ENCODE results near the gene GPR26.

GPR26 gene

DNA sequence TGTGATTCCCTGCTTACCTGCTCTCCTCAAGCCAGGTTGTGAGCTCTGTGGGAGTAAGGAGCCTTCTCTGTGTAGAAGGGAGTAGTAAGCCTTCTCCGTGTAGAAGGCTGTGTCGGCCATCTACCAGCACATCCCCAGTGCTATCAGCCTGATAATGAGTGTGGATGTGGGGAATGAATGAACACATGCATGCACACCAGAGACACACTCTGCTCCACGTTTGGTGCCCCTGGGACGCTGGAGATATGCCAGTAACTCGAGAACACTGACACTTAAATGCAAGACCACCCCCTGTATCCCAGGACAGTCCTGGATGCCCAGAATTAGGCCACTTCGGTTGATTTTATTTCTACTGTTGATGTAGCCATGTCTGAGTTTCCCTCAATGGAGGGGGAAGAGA lies 21.1 kb upstream of the GPR26 start:
- in situ Hi-C loops (cut with HindIII; ENCODE audit: low sequenced_read_pairs) = no loop called here

DNA sequence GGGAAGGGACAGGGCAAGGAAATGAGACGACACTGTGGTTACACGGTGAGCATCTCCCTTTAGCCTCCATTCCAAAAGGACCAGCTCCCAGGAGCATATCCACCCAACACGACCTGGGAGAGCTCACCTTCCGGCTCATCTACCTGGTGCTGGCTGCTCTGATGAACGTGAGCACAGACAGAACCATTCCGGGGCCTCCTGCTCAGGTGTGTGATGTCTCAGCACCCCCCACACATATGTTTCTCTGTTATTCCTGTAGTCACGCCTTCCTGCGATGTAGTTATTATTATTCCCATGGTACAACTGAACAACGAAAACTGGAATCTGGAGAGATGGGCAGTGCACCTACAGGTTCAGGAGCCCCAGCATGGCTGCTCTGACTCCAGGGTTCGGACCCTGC lies 20.5 kb upstream of the GPR26 start:
- in situ Hi-C loops (cut with HindIII; ENCODE audit: low sequenced_read_pairs) = no loop called here

DNA sequence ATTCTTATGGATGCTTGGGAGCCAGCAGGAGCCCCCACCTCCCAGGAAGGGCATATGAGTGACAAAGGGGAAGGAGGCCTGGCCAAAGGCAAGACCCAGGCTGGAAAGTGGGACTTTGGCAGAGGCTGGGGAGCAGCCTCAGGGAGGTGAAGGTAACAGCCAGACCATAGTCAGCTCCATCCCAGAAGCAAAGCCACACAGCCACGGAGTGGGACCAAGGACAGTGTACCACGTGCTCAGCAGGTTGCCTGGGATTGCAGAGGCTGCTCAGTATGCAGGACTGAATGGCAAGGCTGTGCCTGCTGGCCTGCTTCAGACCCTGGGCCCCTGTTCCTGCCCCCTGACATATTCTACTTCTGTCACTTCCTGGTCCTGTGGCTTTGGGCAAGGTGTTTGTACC lies 17.6 kb upstream of the GPR26 start:
- in situ Hi-C loops (cut with HindIII; ENCODE audit: low sequenced_read_pairs) = no loop called here

DNA sequence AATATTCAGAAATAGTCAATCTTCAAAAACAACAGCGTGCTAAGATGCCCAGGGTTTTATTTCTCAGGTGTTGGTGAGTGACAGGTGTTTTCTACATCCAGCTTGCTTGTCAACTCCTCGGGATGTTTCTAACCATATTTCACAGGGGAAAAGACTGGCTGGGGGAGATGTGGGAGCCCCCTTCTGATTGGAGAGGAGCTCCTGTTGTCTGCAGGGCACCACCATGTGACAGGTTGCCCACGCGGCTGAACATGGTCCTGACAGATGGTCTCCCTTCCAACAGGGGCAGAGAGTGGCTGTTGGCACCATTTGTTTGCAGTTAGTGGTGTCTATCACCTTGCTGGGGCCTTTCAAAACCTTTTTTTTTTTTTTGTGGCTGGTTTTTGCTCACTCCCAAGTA lies 16.5 kb upstream of the GPR26 start:
- in situ Hi-C loops (cut with HindIII; ENCODE audit: low sequenced_read_pairs) = no loop called here

DNA sequence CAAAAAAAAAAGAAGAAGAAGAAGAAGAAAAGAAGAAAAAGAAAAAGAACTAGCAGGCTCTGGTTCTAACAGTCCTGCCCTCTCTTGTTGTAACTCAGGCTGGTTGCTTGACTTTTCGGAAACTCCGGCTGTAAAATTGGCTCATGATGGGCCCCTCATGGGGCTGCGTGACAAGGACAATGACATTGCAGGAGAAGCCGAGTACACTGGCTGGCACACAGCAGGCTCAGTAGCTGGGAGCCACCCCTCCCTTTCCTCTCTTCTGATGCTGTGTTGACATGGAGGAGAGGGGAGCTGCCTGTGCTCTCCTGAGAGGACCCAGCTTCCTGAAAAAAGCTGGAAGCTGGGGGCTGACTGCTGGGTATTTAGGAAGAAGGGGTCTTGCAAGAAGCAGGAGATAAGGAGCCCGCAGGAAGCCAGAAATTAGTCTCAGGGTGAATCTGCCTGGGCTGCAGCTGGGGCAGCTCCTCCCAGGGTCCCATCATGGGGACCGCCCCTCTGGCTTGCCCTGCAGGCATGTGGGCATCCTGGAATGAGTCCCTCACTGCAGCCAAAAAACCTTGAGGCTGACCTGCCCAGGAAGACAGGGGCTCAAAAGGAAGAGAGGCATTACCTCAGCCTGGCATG lies 14.6 kb upstream of the GPR26 start:
- in situ Hi-C loops (cut with HindIII; ENCODE audit: low sequenced_read_pairs) = no loop called here

DNA sequence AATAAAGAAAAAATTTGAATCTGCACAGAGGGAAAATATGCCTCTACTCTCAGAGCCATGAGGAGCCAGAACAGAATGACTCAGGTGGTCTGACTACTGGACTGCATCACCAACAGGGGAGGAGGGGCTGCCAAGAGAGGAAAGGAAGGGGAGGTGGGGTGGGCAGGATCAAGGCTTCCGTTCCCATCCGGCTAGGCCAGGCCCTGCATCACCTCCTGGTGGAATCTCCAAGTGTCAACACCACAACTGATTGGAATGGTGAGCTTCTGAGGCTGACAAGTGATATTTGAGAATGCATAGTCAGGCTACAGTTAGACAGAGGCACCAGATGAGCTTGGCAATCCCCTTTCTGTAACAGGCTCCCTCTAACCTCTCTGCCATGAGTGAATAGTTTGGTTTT lies 10.4 kb upstream of the GPR26 start:
- in situ Hi-C loops (cut with HindIII; ENCODE audit: low sequenced_read_pairs) = no loop called here

DNA sequence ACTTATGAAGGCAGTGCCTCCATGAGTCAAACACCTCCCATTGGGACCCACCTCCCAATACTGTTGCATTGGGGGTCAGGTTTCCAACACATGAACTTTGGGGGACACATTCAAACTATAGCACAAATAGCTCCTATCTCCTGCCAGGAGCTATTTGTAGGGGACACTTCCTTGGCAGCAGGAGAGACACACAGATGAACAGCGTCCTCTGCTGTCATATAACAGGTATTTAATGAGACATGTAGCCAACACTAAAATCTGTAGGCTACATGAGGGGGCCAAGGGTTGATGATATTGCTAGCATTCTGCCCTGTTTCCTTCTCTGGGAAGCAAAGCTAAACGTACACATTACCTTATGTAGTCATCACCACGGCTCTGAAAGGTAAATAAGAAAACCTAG lies 2.6 kb upstream of the GPR26 start:
- in situ Hi-C loops (cut with HindIII; ENCODE audit: low sequenced_read_pairs) = loop anchor here (5.0 kb wide), 1 partner anchor 54 kb away; no protein-coding TSS in a partner anchor

DNA sequence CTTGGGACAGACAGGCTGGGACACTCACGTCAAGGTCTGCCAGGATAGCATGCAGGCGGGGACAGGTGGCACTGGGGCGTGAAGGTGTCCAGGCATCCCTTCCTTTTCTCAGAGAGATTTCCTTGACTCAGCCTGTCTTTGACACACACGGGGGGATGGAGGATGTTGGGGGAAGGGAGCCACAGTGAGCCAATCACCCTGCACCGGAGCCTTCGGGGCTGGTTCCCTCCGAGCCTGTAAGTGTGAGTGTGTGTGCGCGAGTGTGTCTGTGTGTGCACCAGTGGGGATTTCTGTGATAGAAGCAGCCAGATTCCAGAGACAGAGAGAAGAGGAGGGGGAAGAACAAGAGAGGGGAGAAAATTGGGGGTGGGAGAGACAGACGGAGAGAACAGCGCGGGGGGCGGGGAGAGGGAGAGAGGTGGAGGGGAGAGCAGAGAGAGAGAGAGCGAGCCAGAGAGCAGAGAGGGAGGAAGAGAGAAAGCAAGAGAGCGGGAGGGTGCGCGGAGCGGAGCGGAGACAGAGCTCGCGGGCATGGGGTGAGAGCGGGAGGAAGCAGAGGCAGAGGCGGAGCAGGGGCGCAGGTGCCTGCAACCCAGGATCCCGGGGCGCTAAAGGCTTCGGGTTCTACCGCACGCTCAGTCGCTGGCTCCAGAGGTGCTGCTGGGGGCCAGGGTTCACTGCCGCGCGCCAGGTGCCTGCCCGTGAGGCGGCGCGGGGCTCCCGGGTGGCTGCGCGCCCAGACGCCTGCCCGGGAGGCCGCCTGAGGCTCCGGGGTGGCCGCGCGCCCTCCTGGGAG lies 466 bp upstream of the GPR26 start:
- in situ Hi-C loops (cut with HindIII; ENCODE audit: low sequenced_read_pairs) = no loop called here

DNA sequence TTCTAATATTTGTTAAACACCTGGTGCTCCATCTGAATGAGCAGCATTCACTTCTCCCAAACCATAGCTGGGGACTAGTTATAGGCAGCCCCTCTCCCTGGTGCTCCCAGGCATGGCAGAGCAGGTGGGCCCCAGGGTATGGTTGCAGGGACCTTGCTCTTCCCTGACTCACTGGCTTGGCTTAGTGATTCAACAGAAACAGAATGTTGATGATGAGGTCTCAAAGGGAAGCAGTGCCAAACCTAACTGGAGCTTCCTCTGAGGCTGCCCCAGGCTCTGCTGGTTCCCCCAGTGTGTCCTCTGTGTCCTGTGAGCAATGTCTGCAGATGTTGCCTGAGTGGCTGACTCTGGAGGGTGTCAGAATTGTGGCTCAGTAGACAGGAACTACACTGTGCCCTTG lies 3.7 kb downstream of the GPR26 start:
- in situ Hi-C loops (cut with HindIII; ENCODE audit: low sequenced_read_pairs) = no loop called here

DNA sequence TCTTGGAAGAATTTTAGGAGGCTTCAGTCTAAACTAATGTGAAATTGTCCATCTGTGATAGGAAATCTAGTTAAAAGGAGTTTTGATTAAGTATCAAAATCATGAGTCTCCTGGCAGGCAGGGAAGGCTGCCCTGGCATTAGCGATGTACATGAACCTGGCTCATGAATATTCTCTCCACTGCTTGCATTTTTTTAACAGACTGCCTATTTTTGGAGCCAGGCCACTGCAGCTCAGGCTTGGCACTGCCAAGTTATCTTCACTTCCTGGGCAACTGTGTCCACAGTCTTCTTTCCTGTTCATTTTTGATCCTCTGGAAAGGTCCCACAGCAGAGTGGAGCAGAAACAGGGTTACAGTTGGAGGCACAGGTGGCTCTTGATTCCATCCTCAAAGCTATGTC lies 7.0 kb downstream of the GPR26 start:
- in situ Hi-C loops (cut with HindIII; ENCODE audit: low sequenced_read_pairs) = no loop called here

DNA sequence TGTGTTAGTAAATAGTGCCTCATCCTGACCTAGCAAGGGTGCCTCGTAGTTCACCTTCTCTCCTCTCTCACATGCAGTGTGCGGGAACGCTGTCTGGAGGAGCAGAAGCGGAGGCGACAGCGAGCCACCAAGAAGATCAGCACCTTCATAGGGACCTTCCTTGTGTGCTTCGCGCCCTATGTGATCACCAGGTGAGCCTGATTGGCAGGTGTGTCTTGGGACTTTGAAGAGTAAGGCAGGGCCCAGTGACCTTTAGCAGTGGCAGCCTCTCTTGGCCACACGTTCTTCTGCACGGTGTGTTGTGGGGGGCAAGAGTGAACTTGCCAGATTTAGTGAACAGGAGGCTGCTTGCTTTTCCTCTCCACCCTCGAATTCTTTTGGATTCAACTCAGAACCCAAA lies 8.6 kb downstream of the GPR26 start:
- in situ Hi-C loops (cut with HindIII; ENCODE audit: low sequenced_read_pairs) = no loop called here

DNA sequence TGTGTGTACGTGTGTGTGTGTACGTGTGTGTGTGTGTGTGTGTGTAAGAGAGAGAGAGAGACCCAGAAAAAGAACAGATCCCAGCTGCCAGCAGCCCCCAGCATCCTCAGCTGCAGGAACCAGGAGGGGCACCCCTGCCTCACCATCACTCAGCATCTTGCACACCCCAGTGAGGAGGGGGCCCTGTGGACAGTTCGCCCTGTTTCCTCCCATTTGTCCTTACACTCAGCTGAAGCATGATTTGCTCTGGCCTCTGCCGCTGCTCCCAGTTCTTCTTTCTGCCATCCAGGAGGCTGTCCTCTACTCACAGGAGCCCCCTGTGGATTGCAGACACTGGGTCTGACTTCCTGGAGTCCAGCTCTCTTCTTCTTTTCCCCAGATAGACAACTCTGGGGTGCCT lies 9.7 kb downstream of the GPR26 start:
- in situ Hi-C loops (cut with HindIII; ENCODE audit: low sequenced_read_pairs) = no loop called here

DNA sequence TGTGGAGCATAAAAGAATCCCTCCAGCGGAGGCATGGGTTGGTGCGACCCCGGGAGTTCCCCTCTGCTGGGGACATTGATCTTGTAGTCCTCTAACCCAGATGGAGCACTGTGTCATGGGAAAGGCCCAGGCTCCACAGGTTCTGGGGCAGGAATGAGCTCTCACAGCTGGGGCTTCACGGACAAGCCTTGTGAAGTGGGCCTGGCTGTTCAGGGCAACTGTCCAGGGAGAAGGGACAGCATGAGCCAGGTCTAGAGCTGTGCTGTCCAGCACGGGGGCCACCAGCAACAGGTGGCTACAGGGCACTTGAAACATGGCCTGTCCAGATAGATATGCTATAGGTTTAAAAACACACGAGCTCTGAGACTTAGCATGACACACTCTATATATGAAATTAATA lies 11.4 kb downstream of the GPR26 start:
- in situ Hi-C loops (cut with HindIII; ENCODE audit: low sequenced_read_pairs) = no loop called here

DNA sequence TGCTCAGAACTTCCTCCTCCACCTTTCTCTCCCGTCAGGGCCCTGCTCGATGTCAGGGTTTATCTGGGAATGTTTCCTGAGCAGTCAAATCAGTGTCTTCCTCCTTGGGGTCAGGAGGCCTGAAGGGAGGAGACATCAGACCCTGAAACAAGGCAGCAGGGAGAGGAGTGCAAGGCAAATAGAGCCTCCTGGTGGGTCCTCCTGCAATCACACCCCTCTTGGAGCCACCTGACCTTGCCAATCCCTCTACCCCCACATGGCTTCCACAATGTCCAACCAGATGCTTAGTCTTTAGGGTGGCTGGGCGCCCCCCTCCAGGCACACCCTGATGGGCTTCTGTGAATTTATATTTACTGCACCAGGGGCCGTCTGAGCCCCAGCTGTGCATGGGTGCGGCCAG lies 12.2 kb downstream of the GPR26 start:
- in situ Hi-C loops (cut with HindIII; ENCODE audit: low sequenced_read_pairs) = no loop called here

DNA sequence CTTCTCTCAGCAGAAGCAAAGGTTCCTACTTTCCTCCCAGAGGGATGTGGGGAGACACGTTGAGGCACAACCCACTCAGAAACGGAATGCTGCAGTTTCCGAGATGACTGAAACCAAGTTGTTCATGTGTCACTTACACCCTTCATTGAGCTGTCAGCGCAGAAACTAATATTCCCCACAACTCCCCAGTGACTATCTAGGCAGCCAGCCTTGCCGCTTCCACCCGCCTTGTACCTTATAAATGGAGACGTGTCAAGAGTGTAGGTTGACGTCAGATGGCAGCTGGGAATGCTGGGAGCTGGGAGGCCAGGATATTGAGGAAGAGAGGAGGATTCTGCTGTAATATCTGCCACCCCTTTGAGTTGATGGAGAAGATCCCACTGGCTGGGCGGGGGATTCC lies 15.1 kb downstream of the GPR26 start:
- in situ Hi-C loops (cut with HindIII; ENCODE audit: low sequenced_read_pairs) = no loop called here

DNA sequence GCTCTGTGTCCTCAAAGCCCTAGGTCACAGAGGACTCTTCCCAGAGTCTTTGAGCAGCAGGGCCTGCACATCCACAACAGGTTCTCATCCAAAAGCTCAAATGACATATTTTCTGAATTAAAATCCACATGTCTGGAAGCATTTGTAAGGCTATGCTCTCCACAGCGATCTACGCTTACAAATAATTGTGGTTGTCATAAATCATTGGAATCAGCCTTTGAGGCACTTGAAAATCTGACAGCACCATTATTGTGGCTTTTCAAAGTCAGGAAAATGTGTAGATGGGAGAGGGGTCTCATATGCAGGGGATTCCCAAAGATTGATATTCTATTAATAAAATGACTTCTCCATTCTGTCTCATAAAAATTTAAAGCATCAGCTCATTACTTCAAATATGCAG lies 16.3 kb downstream of the GPR26 start:
- in situ Hi-C loops (cut with HindIII; ENCODE audit: low sequenced_read_pairs) = no loop called here

DNA sequence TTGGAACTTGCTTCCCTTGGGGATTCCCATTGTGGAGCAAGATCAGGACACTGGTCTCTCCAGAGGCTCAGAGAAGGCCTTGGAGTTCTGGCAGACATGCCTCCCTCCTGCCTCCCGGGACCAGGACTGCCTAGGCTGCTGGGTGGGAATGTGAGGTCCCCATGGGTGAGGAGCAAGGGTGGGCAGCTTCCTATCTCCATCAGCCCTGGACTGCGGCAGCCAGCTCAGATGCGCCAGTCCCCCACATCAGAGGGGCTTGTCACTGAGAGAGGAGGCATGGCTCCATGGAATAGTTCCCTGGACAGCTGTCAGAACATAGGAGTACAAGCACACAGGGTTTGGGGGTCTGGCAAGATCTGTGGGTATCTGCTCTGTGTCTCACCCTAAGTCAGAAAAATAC lies 17.3 kb downstream of the GPR26 start:
- in situ Hi-C loops (cut with HindIII; ENCODE audit: low sequenced_read_pairs) = no loop called here

DNA sequence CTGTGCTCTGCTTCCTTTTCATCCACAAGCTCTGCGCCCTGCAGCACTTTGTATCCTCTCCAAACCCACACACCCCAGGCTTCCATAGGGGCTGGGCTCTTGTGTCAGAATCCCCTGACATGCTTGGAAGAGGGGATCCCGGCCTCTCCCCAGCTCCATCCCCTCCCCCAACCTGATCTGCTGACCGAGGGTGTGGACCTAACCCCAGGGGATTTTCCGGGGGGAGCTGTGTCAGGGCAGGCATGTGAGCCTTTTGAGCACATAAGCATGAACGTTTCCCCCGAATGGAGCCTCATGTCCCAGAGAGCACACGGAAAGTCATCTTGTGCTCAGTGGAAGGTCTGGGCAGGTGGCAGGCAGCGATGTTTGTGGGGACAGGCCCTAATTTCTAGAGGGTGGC lies 17.7 kb downstream of the GPR26 start:
- in situ Hi-C loops (cut with HindIII; ENCODE audit: low sequenced_read_pairs) = no loop called here

DNA sequence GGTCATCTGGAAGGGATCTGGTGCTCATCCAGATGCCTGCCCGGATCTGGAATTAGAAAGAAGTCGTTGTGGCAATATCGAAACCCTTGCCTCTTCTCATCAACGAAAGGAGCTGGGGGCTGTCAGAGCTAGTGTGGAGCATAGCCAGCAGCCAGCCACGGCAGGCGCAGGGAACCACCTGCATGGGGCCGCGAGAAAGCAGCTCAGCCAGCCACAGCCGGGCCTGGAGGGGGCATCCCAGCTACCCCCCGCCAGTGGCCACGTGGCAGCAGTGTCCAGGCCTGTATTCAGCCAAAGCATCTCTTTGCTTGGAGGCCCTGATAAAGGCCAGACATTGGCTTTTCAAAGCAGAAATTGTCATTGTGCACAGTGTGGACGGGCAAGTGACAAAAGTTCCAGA lies 19.1 kb downstream of the GPR26 start:
- in situ Hi-C loops (cut with HindIII; ENCODE audit: low sequenced_read_pairs) = no loop called here

DNA sequence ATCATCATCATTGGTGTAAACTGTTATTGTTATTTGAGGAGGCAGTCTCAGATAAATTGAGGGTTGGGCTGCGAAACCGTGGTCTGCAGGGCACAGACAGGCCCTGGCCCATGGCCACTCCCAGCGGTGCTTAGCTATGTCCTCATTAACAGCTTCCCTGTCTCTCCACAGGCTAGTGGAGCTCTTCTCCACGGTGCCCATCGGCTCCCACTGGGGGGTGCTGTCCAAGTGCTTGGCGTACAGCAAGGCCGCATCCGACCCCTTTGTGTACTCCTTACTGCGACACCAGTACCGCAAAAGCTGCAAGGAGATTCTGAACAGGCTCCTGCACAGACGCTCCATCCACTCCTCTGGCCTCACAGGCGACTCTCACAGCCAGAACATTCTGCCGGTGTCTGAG lies 21.6 kb downstream of the GPR26 start:
- in situ Hi-C loops (cut with HindIII; ENCODE audit: low sequenced_read_pairs) = no loop called here

DNA sequence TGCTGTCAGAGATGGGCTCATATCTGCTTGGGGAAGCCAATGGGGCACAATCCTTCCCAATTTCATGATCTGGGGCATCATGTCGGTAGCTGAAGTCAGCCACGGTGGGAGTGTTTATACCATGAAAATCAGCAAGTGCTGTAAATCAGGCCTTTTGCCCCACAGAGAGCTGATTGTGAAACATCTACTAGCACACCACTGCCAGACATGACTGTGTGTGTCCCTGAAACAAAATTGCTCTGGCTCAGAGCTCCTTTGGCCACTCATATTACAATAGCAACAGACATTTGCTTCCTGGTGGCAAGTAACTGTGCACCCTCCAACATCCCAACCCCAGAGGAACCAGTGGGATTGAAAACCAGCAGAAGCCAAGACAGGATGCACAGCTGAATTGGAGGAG lies 23.7 kb downstream of the GPR26 start:
- in situ Hi-C loops (cut with HindIII; ENCODE audit: low sequenced_read_pairs) = no loop called here

DNA sequence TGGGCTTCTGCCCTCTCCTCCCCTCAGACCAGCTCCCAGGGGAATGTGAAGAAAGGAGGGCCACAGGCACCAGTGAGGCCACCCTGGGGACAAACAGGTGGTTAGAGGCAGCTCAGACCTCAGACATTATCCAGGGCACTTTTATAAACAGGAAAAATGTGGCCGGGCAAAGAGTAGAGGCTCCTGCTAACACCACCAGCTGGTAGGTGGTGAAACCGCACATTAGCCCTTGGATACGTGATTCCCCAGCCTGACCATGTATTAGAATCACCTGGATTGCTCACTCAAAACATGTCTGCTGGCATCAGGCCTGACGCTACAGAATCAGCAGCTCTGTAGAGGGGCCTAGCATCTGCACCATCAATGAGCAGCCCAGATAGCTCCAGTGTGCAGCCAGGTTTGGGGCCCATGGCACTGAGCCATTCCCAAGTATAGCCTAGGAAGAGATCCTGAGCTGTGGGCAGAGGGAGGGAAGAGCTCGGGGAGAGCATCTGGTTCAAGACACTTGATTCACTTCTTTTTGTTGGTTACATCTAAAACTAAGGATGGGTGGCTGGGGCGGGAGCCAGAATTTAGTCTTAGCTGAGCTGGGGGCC lies 37.1 kb downstream of the GPR26 start:
- in situ Hi-C loops (cut with HindIII; ENCODE audit: low sequenced_read_pairs) = no loop called here

All from endothelial cell of hepatic sinusoid (primary cell).